NCI-H1092 (cell line): ENCODE measurements around the gene KLF8.

Source experiments
- DNase-seq: peaks from one replicate; lab custom pipeline; 2025; lab: John Stamatoyannopoulos, UW

Gene KLF8

GRCh38 chrX:56310581-56310980 lies 78.4 kb downstream of the KLF8 start:
- no peak for DNase-seq

- no peak for DNase-seq
Measured at GRCh38 chrX:56313308-56313707, 81.2 kb downstream of the KLF8 start.

- DNase-seq = no peak
Measured at GRCh38 chrX:56314334-56314733, 82.2 kb downstream of the KLF8 start.

- no peak for DNase-seq
Measured at GRCh38 chrX:56318076-56318475, 85.9 kb downstream of the KLF8 start.

- DNase-seq = no peak
Measured at GRCh38 chrX:56319165-56319564, 87.0 kb downstream of the KLF8 start.
